22Rv1 (cell line): ENCODE results near the gene KLHDC4.

Experiments
- ZFX ChIP-seq: fragments of 450-650 bp; IDR thresholded peaks from 2 replicates; pipeline ENCODE4 v1.6.1; 2017; ENCODE audit warnings: antibody characterized with exemption, borderline replicate concordance
- TF ChIP-seq, protein P1 (sequence below): fragments of 450-650 bp; IDR thresholded peaks from 2 replicates; pipeline ENCODE4 v1.5.1; 2017; ENCODE audit warnings: mild to moderate bottlenecking

DNA sequence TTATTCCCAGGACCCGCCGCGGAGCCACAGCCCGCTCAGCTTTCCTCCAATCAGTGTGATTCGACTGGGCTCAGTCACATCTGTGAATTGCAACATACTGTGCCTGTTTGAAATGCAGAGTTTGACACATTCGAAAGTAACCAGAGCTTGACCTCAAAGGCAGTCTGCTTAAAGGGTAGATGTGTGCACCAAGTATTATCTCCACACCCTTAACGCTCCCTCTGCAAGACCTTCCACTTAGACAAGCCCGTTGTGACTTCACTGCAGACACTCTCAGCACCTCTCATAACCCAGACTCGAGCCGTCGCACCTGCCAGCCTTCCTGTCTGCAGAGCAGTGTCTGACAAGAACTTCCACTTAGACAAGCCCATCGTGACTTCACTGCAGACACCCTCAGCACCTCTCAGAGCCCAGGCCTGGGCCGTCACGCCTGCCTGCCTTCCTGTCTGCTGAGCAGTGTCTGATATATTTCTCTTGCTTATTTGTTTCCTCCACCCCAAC, 3.7 kb downstream of the KLHDC4 start:
- TF ChIP-seq, protein P1, sequence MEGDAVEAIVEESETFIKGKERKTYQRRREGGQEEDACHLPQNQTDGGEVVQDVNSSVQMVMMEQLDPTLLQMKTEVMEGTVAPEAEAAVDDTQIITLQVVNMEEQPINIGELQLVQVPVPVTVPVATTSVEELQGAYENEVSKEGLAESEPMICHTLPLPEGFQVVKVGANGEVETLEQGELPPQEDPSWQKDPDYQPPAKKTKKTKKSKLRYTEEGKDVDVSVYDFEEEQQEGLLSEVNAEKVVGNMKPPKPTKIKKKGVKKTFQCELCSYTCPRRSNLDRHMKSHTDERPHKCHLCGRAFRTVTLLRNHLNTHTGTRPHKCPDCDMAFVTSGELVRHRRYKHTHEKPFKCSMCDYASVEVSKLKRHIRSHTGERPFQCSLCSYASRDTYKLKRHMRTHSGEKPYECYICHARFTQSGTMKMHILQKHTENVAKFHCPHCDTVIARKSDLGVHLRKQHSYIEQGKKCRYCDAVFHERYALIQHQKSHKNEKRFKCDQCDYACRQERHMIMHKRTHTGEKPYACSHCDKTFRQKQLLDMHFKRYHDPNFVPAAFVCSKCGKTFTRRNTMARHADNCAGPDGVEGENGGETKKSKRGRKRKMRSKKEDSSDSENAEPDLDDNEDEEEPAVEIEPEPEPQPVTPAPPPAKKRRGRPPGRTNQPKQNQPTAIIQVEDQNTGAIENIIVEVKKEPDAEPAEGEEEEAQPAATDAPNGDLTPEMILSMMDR = no peak
- no peak for TF ChIP-seq ZFX
